GM21515 (cell line): Measurements from ENCODE around the gene HYAL2.

ENCODE experiments used
- ATAC-seq: cut with Tn5 transposase; IDR thresholded peaks from one replicate; pipeline ENCODE4 v1.9.1; 2021; ENCODE audit not compliant: unreplicated experiment

HYAL2 gene

DNA sequence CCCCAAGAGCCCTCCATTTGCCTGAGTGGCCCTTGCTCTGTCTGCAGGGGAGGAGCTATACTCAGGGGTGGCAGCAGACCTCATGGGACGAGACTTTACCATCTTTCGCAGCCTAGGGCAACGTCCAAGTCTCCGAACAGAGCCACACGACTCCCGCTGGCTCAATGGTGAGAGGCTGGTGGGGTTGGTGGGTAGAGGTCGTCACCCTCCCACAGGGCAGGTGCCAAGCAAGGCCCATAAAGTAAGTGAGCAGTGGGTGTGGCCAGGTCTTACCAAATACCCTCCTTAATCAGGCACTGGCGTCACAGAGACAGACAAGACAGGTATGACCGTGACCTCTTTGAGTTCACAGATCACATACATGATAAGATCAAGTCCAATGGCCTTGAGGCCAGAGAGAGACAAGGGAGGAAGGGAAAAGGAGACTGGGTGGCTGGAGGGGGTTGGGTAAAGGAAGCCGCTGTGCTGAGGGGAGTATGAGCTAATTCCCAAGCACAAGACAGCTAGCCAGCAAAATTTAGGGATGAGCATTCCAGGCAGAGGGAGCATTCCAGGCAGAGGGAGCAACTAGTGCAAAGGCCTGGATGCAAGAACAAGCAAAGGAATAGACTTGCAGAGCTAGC is 51.1 kb downstream of the HYAL2 start:
- no peak for ATAC-seq

- ATAC-seq: no peak
Observed at GRCh38 chr3:50270422-50271224, 51.9 kb downstream of the HYAL2 start.

GRCh38 chr3:50269977-50270413 is 52.5 kb downstream of the HYAL2 start:
- no peak for ATAC-seq

GRCh38 chr3:50269460-50269859 is 53.1 kb downstream of the HYAL2 start:
- no peak for ATAC-seq

GRCh38 chr3:50268703-50269451 is 53.7 kb downstream of the HYAL2 start, which contains the start of gene SEMA3B:
SEMA3B (plus strand) TSS chr3:50269147; CDS start chr3:50269241, 94 bp downstream.
- no peak for ATAC-seq

GRCh38 chr3:50268276-50268675 is 54.3 kb downstream of the HYAL2 start:
- ATAC-seq: no peak
